EH (cell line): ENCODE results near the gene TLE4.
"Not testable (repeated sequence)": the region's sequence is repeated elsewhere in the genome, so short reads cannot be mapped to it uniquely, and the experiment has no call there.

Source experiments
- DNase-seq: peaks from one replicate; pipeline ENCODE4 v3.0.0-alpha.2; 2015; ENCODE audit warnings: low read depth

The TLE4 gene

GRCh38 chr9:79604149-79604548, 32.4 kb downstream of the TLE4 start:
- no peak for DNase-seq

GRCh38 chr9:79604921-79605562, 33.3 kb downstream of the TLE4 start:
- DNase-seq = no peak

GRCh38 chr9:79606529-79606928, 34.8 kb downstream of the TLE4 start:
- DNase-seq = not testable (repeated sequence)

- DNase-seq = no peak
These were observed 37.8 kb downstream of the TLE4 start for GRCh38 chr9:79609468-79610018.

GRCh38 chr9:79610019-79610631, 38.4 kb downstream of the TLE4 start:
- DNase-seq = peak; percentile 87

- peak; percentile 98 for DNase-seq
These were observed 39.2 kb downstream of the TLE4 start for GRCh38 chr9:79610791-79611614.

- DNase-seq = no peak
These were observed 41.4 kb downstream of the TLE4 start for GRCh38 chr9:79613145-79613544.

GRCh38 chr9:79615038-79615437, 43.3 kb downstream of the TLE4 start:
- DNase-seq = no peak

- peak; percentile 65 for DNase-seq
These were observed 44.2 kb downstream of the TLE4 start for GRCh38 chr9:79616013-79616412.

- DNase-seq = no peak
These were observed 45.2 kb downstream of the TLE4 start for GRCh38 chr9:79616971-79617370.

GRCh38 chr9:79617395-79617794, 45.6 kb downstream of the TLE4 start:
- DNase-seq = peak; percentile 62

- no peak for DNase-seq
These were observed 48.2 kb downstream of the TLE4 start for GRCh38 chr9:79619930-79620329.

- DNase-seq = peak; percentile 54
These were observed 50.3 kb downstream of the TLE4 start for GRCh38 chr9:79621916-79622575.

GRCh38 chr9:79623799-79624721, 52.3 kb downstream of the TLE4 start:
- DNase-seq = no peak

GRCh38 chr9:79629721-79630120, 58.0 kb downstream of the TLE4 start:
- DNase-seq = no peak

GRCh38 chr9:79630521-79631403, 59.0 kb downstream of the TLE4 start:
- no peak for DNase-seq

GRCh38 chr9:79632060-79632459, 60.3 kb downstream of the TLE4 start:
- DNase-seq = no peak

GRCh38 chr9:79632705-79633104, 60.9 kb downstream of the TLE4 start:
- no peak for DNase-seq

- DNase-seq = no peak
These were observed 61.8 kb downstream of the TLE4 start for GRCh38 chr9:79633558-79633957.
